H1 (cell line): ENCODE measurements around the gene TACC2. TPM values are rescaled to one million over a fixed set of nuclear protein-coding genes. Genes with fewer than 3 reads are reported as not detected.

Source experiments
- CTCF ChIA-PET: fragments of 300-600 bp; sonication (Branson Sonifier 250); formaldehyde crosslinking; loops from one replicate; lab custom pipeline; 2021; ENCODE audit not compliant: partially characterized antibody; lab: Charles Lee
- POLR2A ChIA-PET: fragments of 300-600 bp; sonication (Branson Sonifier 250); formaldehyde crosslinking; loops from one replicate; lab custom pipeline; 2021; ENCODE audit warnings: inconsistent platforms; ENCODE audit not compliant: partially characterized antibody; lab: Charles Lee
- DNase-seq, 2 experiments: peaks; one replicate each; pipeline versions ENCODE4 v3.0.0 to v3.0.0-alpha.2; 2010 to 2022; ENCODE audit warnings: low spot score in 2 of 2, low read depth in 1 of 2, mixed read lengths in 1 of 2
- FAIRE-seq: peaks from 2 replicates; lab custom pipeline; 2011; peaks lifted over from hg19 to GRCh38; lab: Jason Lieb, UNC
- H2AFZ ChIP-seq: 2 replicates; pipeline ENCODE4 v1.8.1; 2012; ENCODE audit warnings: low read length, inconsistent platforms
- H2AK5ac ChIP-seq: 2 replicates; pipeline ENCODE4 v1.6.1; 2013; ENCODE audit warnings: low read depth, low read length
- H2BK120ac ChIP-seq: replicated peaks from 2 replicates; pipeline ENCODE3; 2013; ENCODE audit warnings: low read depth, low read length, inconsistent platforms
- H2BK12ac ChIP-seq: 2 replicates; pipeline ENCODE4 v1.6.1; 2013; ENCODE audit warnings: low read depth, low read length
- H2BK15ac ChIP-seq: 2 replicates; pipeline ENCODE4 v1.6.1; 2013; ENCODE audit warnings: low read length
- H2BK20ac ChIP-seq: 2 replicates; pipeline ENCODE4 v1.6.1; 2013; ENCODE audit warnings: low read length
- H2BK5ac ChIP-seq: 2 replicates; pipeline ENCODE4 v1.6.1; 2013; ENCODE audit warnings: low read depth, low read length
- H3K14ac ChIP-seq: 2 replicates; pipeline ENCODE4 v1.6.1; 2013; ENCODE audit warnings: inconsistent platforms; ENCODE audit not compliant: insufficient read length
- H3K18ac ChIP-seq: 2 replicates; pipeline ENCODE4 v1.6.1; 2013; ENCODE audit warnings: low read length; ENCODE audit errors: extremely low read depth
- H3K23ac ChIP-seq: 2 replicates; pipeline ENCODE4 v1.6.1; 2013; ENCODE audit warnings: inconsistent platforms; ENCODE audit not compliant: insufficient read length
- H3K23me2 ChIP-seq: 2 replicates; pipeline ENCODE4 v1.6.1; 2013; ENCODE audit warnings: low read depth, low read length
- H3K27ac ChIP-seq: 2 replicates; pipeline ENCODE4 v1.6.1; 2011; ENCODE audit warnings: low read depth, low read length, inconsistent platforms
- H3K27me3 ChIP-seq, 4 experiments: replicated peaks in 1 of 4; 1 replicate in 1 of 4; 2 replicates in 3 of 4; pipeline versions ENCODE4 v1.6.1 to v1.8.1; 2011 to 2013; ENCODE audit warnings: low read length in 3 of 4, mild to moderate bottlenecking in 3 of 4, inconsistent platforms in 2 of 4, mixed read lengths in 2 of 4, moderate library complexity in 1 of 4; ENCODE audit not compliant: control insufficient read depth in 3 of 4, insufficient read depth in 3 of 4; ENCODE audit errors: extremely low read depth in 1 of 4
- H3K36me3 ChIP-seq, 4 experiments: 2 replicates each; pipeline versions ENCODE4 v1.6.1 to v1.8.1; 2011 to 2013; ENCODE audit warnings: mild to moderate bottlenecking in 4 of 4, low read length in 3 of 4, moderate library complexity in 2 of 4, control low read depth in 1 of 4, inconsistent platforms in 1 of 4; ENCODE audit not compliant: insufficient read depth in 4 of 4, control insufficient read depth in 2 of 4
- H3K4ac ChIP-seq: replicated peaks from 2 replicates; pipeline ENCODE3; 2013; ENCODE audit warnings: low read length, low read depth, mixed read lengths, inconsistent platforms; ENCODE audit not compliant: insufficient read length
- H3K4me1 ChIP-seq, 4 experiments: replicated peaks in 1 of 4; 1 replicate in 1 of 4; 2 replicates in 3 of 4; pipeline versions ENCODE4 v1.6.1 to v1.8.1; 2011 to 2013; ENCODE audit warnings: low read length in 3 of 4, inconsistent platforms in 2 of 4, mixed read lengths in 1 of 4; ENCODE audit not compliant: insufficient read depth in 4 of 4, control insufficient read depth in 3 of 4
- H3K4me2 ChIP-seq, 2 experiments: 2 replicates each; pipeline versions ENCODE4 v1.6.1 to v1.8.1; 2011 to 2013; ENCODE audit warnings: low read depth in 2 of 2, low read length in 2 of 2, control low read depth in 1 of 2, inconsistent platforms in 1 of 2, mild to moderate bottlenecking in 1 of 2; ENCODE audit not compliant: insufficient read depth in 1 of 2
- H3K4me3 ChIP-seq, 4 experiments: fragments of 200-600, 300-600 bp in 1 of 4; sonication (generic), shearing (Covaris generic), sonication (Bioruptor Twin) in 1 of 4; 2 replicates each; pipeline versions ENCODE4 v1.5.1 to v1.8.1; 2011 to 2016; ENCODE audit warnings: low read length in 4 of 4, low read depth in 3 of 4, control low read depth in 2 of 4, inconsistent platforms in 2 of 4, mild to moderate bottlenecking in 2 of 4, mixed read lengths in 1 of 4, moderate library complexity in 1 of 4; ENCODE audit not compliant: insufficient read depth in 2 of 4; ENCODE audit errors: extremely low read depth in 1 of 4
- H3K56ac ChIP-seq: replicated peaks from 2 replicates; pipeline ENCODE3; 2013; ENCODE audit warnings: low read depth, mild to moderate bottlenecking, mixed read lengths, low read length, inconsistent platforms; ENCODE audit not compliant: insufficient read length
- H3K79me1 ChIP-seq: 2 replicates; pipeline ENCODE4 v1.6.1; 2013; ENCODE audit warnings: low read depth, low read length, control low read depth
- H3K79me2 ChIP-seq, 2 experiments: 2 replicates each; pipeline versions ENCODE4 v1.6.1 to v1.8.1; 2012 to 2013; ENCODE audit warnings: low read length in 2 of 2, mild to moderate bottlenecking in 2 of 2, inconsistent platforms in 1 of 2; ENCODE audit not compliant: insufficient read depth in 2 of 2, control insufficient read depth in 1 of 2
- H3K9ac ChIP-seq, 4 experiments: replicated peaks in 1 of 4; 1 replicate in 1 of 4; 2 replicates in 3 of 4; pipeline versions ENCODE4 v1.6.1 to v1.8.1; 2011 to 2013; ENCODE audit warnings: low read depth in 3 of 4, low read length in 3 of 4, control low read depth in 2 of 4, mild to moderate bottlenecking in 2 of 4, moderate library complexity in 2 of 4, inconsistent platforms in 1 of 4; ENCODE audit errors: extremely low read depth in 1 of 4
- H3K9me3 ChIP-seq, 2 experiments: 2 replicates each; pipeline versions ENCODE4 v1.6.1 to v1.8.1; 2012 to 2013; ENCODE audit warnings: mild to moderate bottlenecking in 2 of 2, moderate library complexity in 2 of 2, control low read depth in 1 of 2, inconsistent platforms in 1 of 2, low read depth in 1 of 2, low read length in 1 of 2, mixed read lengths in 1 of 2; ENCODE audit not compliant: insufficient read depth in 2 of 2
- H4K20me1 ChIP-seq, 2 experiments: replicated peaks in 1 of 2; 2 replicates each; pipeline versions ENCODE3 to v1.8.1; 2011 to 2013; ENCODE audit warnings: inconsistent platforms in 2 of 2, low read length in 2 of 2, mild to moderate bottlenecking in 1 of 2; ENCODE audit not compliant: insufficient read depth in 2 of 2, control insufficient read depth in 1 of 2
- H4K5ac ChIP-seq: 2 replicates; pipeline ENCODE4 v1.6.1; 2013; ENCODE audit warnings: low read length, low read depth, mixed read lengths, inconsistent platforms; ENCODE audit not compliant: insufficient read length
- H4K8ac ChIP-seq: 2 replicates; pipeline ENCODE4 v1.8.0; 2013; ENCODE audit warnings: mild to moderate bottlenecking, moderate library complexity, low read length, inconsistent platforms; ENCODE audit not compliant: insufficient read depth; ENCODE audit errors: extremely low read depth
- H4K91ac ChIP-seq: replicated peaks from 2 replicates; pipeline ENCODE3; 2013; ENCODE audit warnings: low read length, mixed read lengths, inconsistent platforms; ENCODE audit not compliant: insufficient read length
- WGBS, 2 experiments: shearing (Covaris generic) in 1 of 2; methylation state at CpG; one replicate each; pipeline versions ENCODE4 v1.1.6 to v1.1.7; 2013 to 2015; ENCODE audit warnings: low lambda C conversion rate in 2 of 2, mixed read lengths in 2 of 2, inconsistent platforms in 1 of 2, low coverage in 1 of 2, missing lambda C conversion rate in 1 of 2; ENCODE audit not compliant: insufficient replicate concordance in 2 of 2, insufficient coverage in 1 of 2, insufficient read length in 1 of 2; ENCODE audit errors: extremely low coverage in 1 of 2, missing lambda C conversion rate in 1 of 2; 5-methylcytosine and 5-hydroxymethylcytosine counted together
- polyA plus RNA-seq, 7 experiments: library from polyadenylated mRNA; depleted of rRNA in 3 of 7; stranded (reverse) in 5 of 7; unstranded in 2 of 7; fragments of >200 nt in 5 of 7; fragments of 200-250 nt in 2 of 7; gene quantifications; 1 replicate in 5 of 7; 2 replicates in 1 of 7; 4 replicates in 1 of 7; pipeline versions ENCODE4 v1.2.1 to v1.2.3, GENCODE V29; 2011 to 2013; ENCODE audit warnings: missing spikeins in 2 of 7, mixed read lengths in 2 of 7
- total RNA-seq: library from RNA; stranded (reverse); fragmentation: NEBNext Ultra II Directional; extraction: Animal tissue kit (Norgen Biotek cat#: 25700); gene quantifications from 2 replicates; pipeline ENCODE4 v1.2.1, GENCODE V29; 2021

Gene TACC2
- total and polyA plus RNA-seq, 2 of the 8 experiments (the other 6 are each of a cell fraction or from before 2014, with no cell fraction given): 21.2 to 46.6 TPM

DNA sequence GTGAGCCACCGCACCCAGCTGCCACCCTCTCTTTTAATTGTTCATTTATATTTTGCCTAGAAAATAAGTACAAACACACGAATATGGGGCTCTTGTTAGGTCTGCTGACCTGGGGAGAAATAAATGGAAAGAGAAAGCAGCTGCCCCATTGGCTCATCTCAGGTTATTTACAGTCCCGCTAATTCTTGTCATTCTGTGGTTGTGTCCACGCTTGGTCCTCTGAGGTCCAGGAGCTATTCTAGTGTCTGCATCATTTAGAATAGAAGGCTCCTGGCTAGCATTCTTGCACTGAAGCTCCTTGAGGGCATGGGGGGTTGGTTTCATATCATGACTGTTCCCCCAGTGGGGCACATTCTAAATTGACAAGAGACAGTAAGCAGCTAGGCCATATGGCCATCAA lies 128.5 kb downstream of the TACC2 start:
- ChIA-PET CTCF (interaction anchor here (1.0 to 2.3 kb wide), 4 partner anchors 9 to 97 kb away, joined by 3 to 8 read pairs (median 3); no protein-coding TSS in a partner anchor), POLR2A (interaction anchor here (0.7 to 1.4 kb wide), 5 partner anchors 9 to 68 kb away, joined by 3 to 4 read pairs (median 3); no protein-coding TSS in a partner anchor)
- peaks cover 8% of the 10 kb centered on the region; the same call in 1 of the 2 replicates for H3K23me2 ChIP-seq
- no peak overlapping the region for H2BK20ac ChIP-seq
- H3K4me2 ChIP-seq: no peak overlapping the region
- H2BK12ac ChIP-seq: no peak overlapping the region
- H2BK5ac ChIP-seq: no peak overlapping the region
- peaks cover 2% of the 10 kb centered on the region in 2 experiments for H4K20me1 ChIP-seq
- peaks cover 0 to 61% of the 10 kb centered on the region in 2 experiments; a peak in 2 of 4 replicates for H3K79me2 ChIP-seq
- H3K23ac ChIP-seq: no peak overlapping the region
- no peaks in the 10 kb centered on the region for H3K36me3 ChIP-seq
- no peak overlapping the region for H4K91ac ChIP-seq
- H3K9me3 ChIP-seq: no peaks in the 10 kb centered on the region
- H2BK15ac ChIP-seq: no peak overlapping the region
- no peak overlapping the region for H2AFZ ChIP-seq
- no peak overlapping the region for H3K9ac ChIP-seq
- peaks cover 0 to 12% (median 5%) of the 10 kb centered on the region in 4 experiments; a peak in 4 of 7 replicates for H3K4me1 ChIP-seq
- no peak overlapping the region for H3K4ac ChIP-seq
- H3K18ac ChIP-seq: no peak overlapping the region
- peaks cover 7% of the 10 kb centered on the region for H3K79me1 ChIP-seq
- H2AK5ac ChIP-seq: no peak overlapping the region; the same call in 1 of the 2 replicates
- no peak for FAIRE-seq
- no peaks in the 10 kb centered on the region; a peak in 2 of 7 replicates for H3K27me3 ChIP-seq
- DNase-seq: no peak
- no peak overlapping the region for H2BK120ac ChIP-seq
- H3K56ac ChIP-seq: no peak overlapping the region
- H4K5ac ChIP-seq: no peak overlapping the region
- H3K4me3 ChIP-seq: no peak overlapping the region
- no peak overlapping the region for H4K8ac ChIP-seq
- no peak overlapping the region for H3K14ac ChIP-seq
- no peak overlapping the region for H3K27ac ChIP-seq
- WGBS, 2 experiments: 90% methylated on average over 4 of the region's 4 CpGs; no CpG with 5 or more reads in 1 of the 2 experiments
